Trophoblast cell (in vitro differentiated cells and primary cell): ENCODE results near the gene CLEC4E.

Experiments
- DNase-seq, 2 donors: peaks; one replicate each; pipeline ENCODE4 v3.0.0-alpha.2; 2016
- H2AFZ ChIP-seq: 2 replicates; pipeline ENCODE4 v1.6.1; 2013; ENCODE audit warnings: low read length, moderate library complexity, mild to moderate bottlenecking; ENCODE audit not compliant: insufficient read depth, poor library complexity
- H2AK5ac ChIP-seq: 2 replicates; pipeline ENCODE4 v1.6.1; 2013; ENCODE audit warnings: mild to moderate bottlenecking, low read length
- H2BK120ac ChIP-seq: 2 replicates; pipeline ENCODE4 v1.6.1; 2013; ENCODE audit warnings: low read length, mild to moderate bottlenecking, moderate library complexity; ENCODE audit not compliant: insufficient read depth, poor library complexity
- H2BK12ac ChIP-seq: 2 replicates; pipeline ENCODE4 v1.6.1; 2013; ENCODE audit warnings: mild to moderate bottlenecking, low read length, moderate library complexity
- H2BK5ac ChIP-seq: 2 replicates; pipeline ENCODE4 v1.6.1; 2013; ENCODE audit warnings: low read length, low read depth, moderate library complexity, mild to moderate bottlenecking; ENCODE audit not compliant: poor library complexity
- H3K14ac ChIP-seq: 2 replicates; pipeline ENCODE4 v1.6.1; 2013; ENCODE audit warnings: mild to moderate bottlenecking, low read length
- H3K18ac ChIP-seq: 2 replicates; pipeline ENCODE4 v1.6.1; 2013; ENCODE audit warnings: mild to moderate bottlenecking, low read length
- H3K23ac ChIP-seq: 2 replicates; pipeline ENCODE4 v1.6.1; 2013; ENCODE audit warnings: low read length
- H3K27ac ChIP-seq: 2 replicates; pipeline ENCODE4 v1.5.1; 2013; ENCODE audit warnings: low read depth, mild to moderate bottlenecking, inconsistent platforms, low read length, moderate library complexity
- H3K27me3 ChIP-seq: 2 replicates; pipeline ENCODE4 v1.6.1; 2013; ENCODE audit warnings: inconsistent platforms, mild to moderate bottlenecking, low read length, moderate library complexity; ENCODE audit not compliant: insufficient read depth
- H3K36me3 ChIP-seq, 2 experiments: 1 replicate in 1 of 2; 2 replicates in 1 of 2; pipeline ENCODE4 v1.6.1; 2013; ENCODE audit warnings: low read length in 2 of 2, mild to moderate bottlenecking in 2 of 2, moderate library complexity in 1 of 2; ENCODE audit not compliant: insufficient read depth in 2 of 2, control insufficient read depth in 1 of 2
- H3K4ac ChIP-seq: 2 replicates; pipeline ENCODE4 v1.6.1; 2013; ENCODE audit warnings: low read depth, mild to moderate bottlenecking, low read length, moderate library complexity
- H3K4me1 ChIP-seq, 2 experiments: 1 replicate in 1 of 2; 2 replicates in 1 of 2; pipeline ENCODE4 v1.6.1; 2013; ENCODE audit warnings: low read length in 2 of 2, mild to moderate bottlenecking in 2 of 2, moderate library complexity in 1 of 2; ENCODE audit not compliant: insufficient read depth in 2 of 2, control insufficient read depth in 1 of 2
- H3K4me2 ChIP-seq: 2 replicates; pipeline ENCODE4 v1.6.1; 2013; ENCODE audit warnings: inconsistent platforms, mild to moderate bottlenecking, low read length, moderate library complexity
- H3K4me3 ChIP-seq: 2 replicates; pipeline ENCODE4 v1.5.1; 2013; ENCODE audit warnings: mild to moderate bottlenecking, low read depth, low read length, inconsistent platforms
- H3K79me1 ChIP-seq: one replicate; pipeline ENCODE4 v1.6.1; 2013; ENCODE audit warnings: low read length
- H3K79me2 ChIP-seq: 2 replicates; pipeline ENCODE4 v1.6.1; 2013; ENCODE audit warnings: low read length, mild to moderate bottlenecking; ENCODE audit not compliant: control insufficient read depth, insufficient read depth, poor library complexity
- H3K9ac ChIP-seq: 2 replicates; pipeline ENCODE4 v1.6.1; 2013; ENCODE audit warnings: mild to moderate bottlenecking, low read length
- H3K9me3 ChIP-seq: 2 replicates; pipeline ENCODE4 v1.6.1; 2013; ENCODE audit warnings: low read depth, mild to moderate bottlenecking, control low read depth, inconsistent platforms, low read length; ENCODE audit not compliant: insufficient read depth
- H4K12ac ChIP-seq: 2 replicates; pipeline ENCODE4 v1.6.1; 2013; ENCODE audit warnings: low read depth, mild to moderate bottlenecking, low read length, moderate library complexity
- H4K8ac ChIP-seq: 2 replicates; pipeline ENCODE4 v1.6.1; 2013; ENCODE audit warnings: low read depth, mild to moderate bottlenecking, low read length, moderate library complexity
- H4K91ac ChIP-seq: one replicate; pipeline ENCODE4 v1.6.1; 2013; ENCODE audit warnings: low read depth, mild to moderate bottlenecking, low read length, moderate library complexity
- WGBS: extraction: QIAGEN DNeasy Blood & Tissue Kit; methylation state at CpG from one replicate; pipeline ENCODE4 v1.1.7; 2013; ENCODE audit warnings: missing lambda C conversion rate; ENCODE audit not compliant: insufficient read length, insufficient coverage; ENCODE audit errors: extremely low coverage; 5-methylcytosine and 5-hydroxymethylcytosine counted together

Gene CLEC4E

GRCh38 chr12:8532045-8532444 lies 8.7 kb downstream of the CLEC4E start:
- Histone ChIP-seq H3K27ac (no peak overlapping the region), H2BK12ac (no peak overlapping the region), H2AFZ (no peak overlapping the region), H3K79me2 (no peaks in the 10 kb centered on the region), H4K8ac (no peak overlapping the region), H2BK5ac (no peak overlapping the region), H3K79me1 (no peaks in the 10 kb centered on the region), H3K18ac (no peak overlapping the region), H3K23ac (no peak overlapping the region), H2BK120ac (no peak overlapping the region), H3K14ac (no peak overlapping the region), H3K4me2 (no peak overlapping the region), H3K4ac (no peak overlapping the region), H3K27me3 (no peaks in the 10 kb centered on the region), H4K12ac (no peak overlapping the region), H3K9me3 (peaks cover 1% of the 10 kb centered on the region), H3K4me3 (no peak overlapping the region), H3K9ac (peak overlapping the region; percentile 65), H3K36me3 (no peaks in the 10 kb centered on the region), H4K91ac (no peak overlapping the region), H3K4me1 (no peaks in the 10 kb centered on the region), H2AK5ac (no peak overlapping the region)
- no peak for DNase-seq
- WGBS, result no CpG with 5 or more reads among the region's 7 CpGs

- Histone ChIP-seq H2BK120ac (no peak overlapping the region), H3K36me3 (no peaks in the 10 kb centered on the region), H2AFZ (no peak overlapping the region), H3K27me3 (no peaks in the 10 kb centered on the region), H3K79me1 (no peaks in the 10 kb centered on the region), H4K8ac (no peak overlapping the region), H3K27ac (no peak overlapping the region), H2AK5ac (no peak overlapping the region), H2BK12ac (no peak overlapping the region), H3K4me1 (no peaks in the 10 kb centered on the region), H3K14ac (no peak overlapping the region), H3K4me2 (no peak overlapping the region), H3K4ac (no peak overlapping the region), H4K12ac (no peak overlapping the region), H3K79me2 (no peaks in the 10 kb centered on the region), H3K9ac (no peak overlapping the region), H4K91ac (no peak overlapping the region), H2BK5ac (no peak overlapping the region), H3K4me3 (no peak overlapping the region), H3K23ac (no peak overlapping the region), H3K9me3 (peaks cover 3% of the 10 kb centered on the region), H3K18ac (no peak overlapping the region)
- no peak for DNase-seq
- WGBS, result no CpG with 5 or more reads among the region's 30 CpGs
These were observed 13.2 kb downstream of the CLEC4E start for GRCh38 chr12:8527250-8528130.

GRCh38 chr12:8519171-8519570 lies 21.5 kb downstream of the CLEC4E start:
- H2AFZ ChIP-seq, result no peak overlapping the region
- no peaks in the 10 kb centered on the region for H3K4me1 ChIP-seq
- H3K18ac ChIP-seq, result no peak overlapping the region
- H2BK120ac ChIP-seq, result no peak overlapping the region
- H3K14ac ChIP-seq, result no peak overlapping the region
- H4K8ac ChIP-seq, result no peak overlapping the region
- no peak overlapping the region for H2BK12ac ChIP-seq
- no peak overlapping the region for H2BK5ac ChIP-seq
- no peak overlapping the region for H3K23ac ChIP-seq
- no peak for DNase-seq
- H3K4me2 ChIP-seq, result no peak overlapping the region
- no peak overlapping the region for H3K4me3 ChIP-seq
- H4K12ac ChIP-seq, result no peak overlapping the region
- H3K79me2 ChIP-seq, result no peaks in the 10 kb centered on the region
- no peaks in the 10 kb centered on the region for H3K27me3 ChIP-seq
- no peak overlapping the region for H4K91ac ChIP-seq
- no peak overlapping the region for H3K4ac ChIP-seq
- no peaks in the 10 kb centered on the region for H3K9me3 ChIP-seq
- H3K9ac ChIP-seq, result no peak overlapping the region
- no peaks in the 10 kb centered on the region for H3K36me3 ChIP-seq
- no peak overlapping the region for H2AK5ac ChIP-seq
- no peak overlapping the region for H3K27ac ChIP-seq
- H3K79me1 ChIP-seq, result no peaks in the 10 kb centered on the region
- no CpG with 5 or more reads among the region's 4 CpGs for WGBS

GRCh38 chr12:8517971-8518370 lies 22.7 kb downstream of the CLEC4E start:
- Histone ChIP-seq H3K79me2 (no peaks in the 10 kb centered on the region), H3K4me3 (no peak overlapping the region), H4K8ac (no peak overlapping the region), H4K12ac (no peak overlapping the region), H3K14ac (no peak overlapping the region), H3K9me3 (no peaks in the 10 kb centered on the region), H2BK12ac (no peak overlapping the region), H2BK120ac (no peak overlapping the region), H3K23ac (no peak overlapping the region), H3K4me1 (no peaks in the 10 kb centered on the region), H3K79me1 (no peaks in the 10 kb centered on the region), H4K91ac (no peak overlapping the region), H3K36me3 (no peaks in the 10 kb centered on the region), H2BK5ac (no peak overlapping the region), H3K27me3 (no peaks in the 10 kb centered on the region), H3K4me2 (no peak overlapping the region), H3K9ac (no peak overlapping the region), H2AFZ (no peak overlapping the region), H3K18ac (no peak overlapping the region), H2AK5ac (no peak overlapping the region), H3K27ac (no peak overlapping the region), H3K4ac (no peak overlapping the region)
- DNase-seq, result peak in 1 of 2 donors; percentile 9
- no CpG with 5 or more reads among the region's 2 CpGs for WGBS
